ENCODE data around the gene CEBPZOS. TPM values are rescaled to one million over a fixed set of nuclear protein-coding genes. Genes with fewer than 3 reads are reported as not detected.

CEBPZOS gene
- total RNA-seq, 1 experiment from 2014 or later: 46.8 TPM

GRCh38 chr2:37223131-37223530, 26.8 kb downstream of the CEBPZOS start:
- ChIA-PET POLR2A (no interaction called here), CTCF (no interaction called here), RAD21 (ENCODE audit: low non-redundant PET in 1 of 2, low total read pairs in 2 of 2, uncharacterized antibody in 2 of 2, unreplicated experiment in 2 of 2) (no interaction called here)
- no peaks in the 10 kb centered on the region for H3K27me3 ChIP-seq (ENCODE audit: insufficient read depth, low read length)
- H4K20me1 ChIP-seq (ENCODE audit: insufficient read depth): peaks cover 7% of the 10 kb centered on the region; the same call in 1 of the 2 replicates
- H3K27ac ChIP-seq (ENCODE audit: low read depth, low read length): no peak overlapping the region
- no peaks in the 10 kb centered on the region for H3K4me1 ChIP-seq (ENCODE audit: control insufficient read depth in 1 of 2, insufficient read depth in 2 of 2, low read length in 2 of 2)
- intact Hi-C loops (cut with micrococcal nuclease): no loop called here
- H3K9me2 ChIP-seq (ENCODE audit: insufficient read depth): no peaks in the 10 kb centered on the region
- BruUV-seq (replicated peaks): no TSS peak
- peaks cover 87% of the 10 kb centered on the region for H3K79me2 ChIP-seq (ENCODE audit: insufficient read depth, low read length)
- no peak overlapping the region for H3K4me3 ChIP-seq (replicated peaks in 1 of 2; ENCODE audit: low read depth in 1 of 2, low read length in 2 of 2)
- H3K9ac ChIP-seq (ENCODE audit: low read length): no peak overlapping the region
- H3K36me3 ChIP-seq (ENCODE audit: control insufficient read depth in 1 of 2, insufficient read depth in 2 of 2, low read length in 2 of 2): peaks cover 48 to 50% of the 10 kb centered on the region in 2 experiments
- TF ChIP-seq CEBPB (IDR thresholded peaks at IDR 0.05; ENCODE audit: low read depth) (no peak), EZH2 (IDR thresholded peaks at IDR 0.05) (no peak), MAX (IDR thresholded peaks at IDR 0.05) (no peak)
- H3K4me2 ChIP-seq (ENCODE audit: low read length): no peak overlapping the region
- DNase-seq (ENCODE audit: low read depth, low spot score): no peak
- ATAC-seq: no peak
- H3K9me3 ChIP-seq (ENCODE audit: control insufficient read depth in 1 of 2, insufficient read depth in 1 of 2, low read depth in 1 of 2, low read length in 2 of 2): no peaks in the 10 kb centered on the region
- no peak overlapping the region for H2AFZ ChIP-seq (ENCODE audit: low read depth, low read length, poor library complexity, severe bottlenecking)

- Histone ChIP-seq H3K9ac (ENCODE audit: low read length) (no peak overlapping the region), H3K27me3 (ENCODE audit: insufficient read depth, low read length) (no peaks in the 10 kb centered on the region), H4K20me1 (ENCODE audit: insufficient read depth) (peaks cover 10% of the 10 kb centered on the region; the same call in 1 of the 2 replicates), H3K4me3 (replicated peaks in 1 of 2; ENCODE audit: low read depth in 1 of 2, low read length in 2 of 2) (no peak overlapping the region), H3K9me2 (ENCODE audit: insufficient read depth) (no peaks in the 10 kb centered on the region), H3K36me3 (ENCODE audit: control insufficient read depth in 1 of 2, insufficient read depth in 2 of 2, low read length in 2 of 2) (peaks cover 47 to 51% of the 10 kb centered on the region in 2 experiments), H2AFZ (ENCODE audit: low read depth, low read length, poor library complexity, severe bottlenecking) (no peak overlapping the region), H3K27ac (ENCODE audit: low read depth, low read length) (no peak overlapping the region), H3K4me1 (ENCODE audit: control insufficient read depth in 1 of 2, insufficient read depth in 2 of 2, low read length in 2 of 2) (no peaks in the 10 kb centered on the region), H3K9me3 (ENCODE audit: control insufficient read depth in 1 of 2, insufficient read depth in 1 of 2, low read depth in 1 of 2, low read length in 2 of 2) (no peaks in the 10 kb centered on the region), H3K4me2 (ENCODE audit: low read length) (no peak overlapping the region), H3K79me2 (ENCODE audit: insufficient read depth, low read length) (peaks cover 87% of the 10 kb centered on the region)
- ChIA-PET CTCF (no interaction called here), POLR2A (no interaction called here), RAD21 (ENCODE audit: low non-redundant PET in 1 of 2, low total read pairs in 2 of 2, uncharacterized antibody in 2 of 2, unreplicated experiment in 2 of 2) (no interaction called here)
- intact Hi-C loops (cut with micrococcal nuclease): no loop called here
- DNase-seq (ENCODE audit: low read depth, low spot score) (no peak), ATAC-seq (no peak)
- BruUV-seq (replicated peaks): no TSS peak
- TF ChIP-seq SIN3A (IDR thresholded peaks at IDR 0.05; ENCODE audit: low read depth) (no peak), SRF (IDR thresholded peaks at IDR 0.05; ENCODE audit: low read depth) (no peak), JUND (IDR thresholded peaks at IDR 0.05) (no peak), YY1 (IDR thresholded peaks at IDR 0.05; ENCODE audit: extremely low read depth, insufficient replicate concordance, low read depth, low read length) (no peak), CBX3 (IDR thresholded peaks at IDR 0.05; ENCODE audit: low read depth) (no peak), ATF3 (IDR thresholded peaks at IDR 0.05) (no peak), REST (IDR thresholded peaks at IDR 0.05; ENCODE audit: low read depth) (no peak; the same call in 1 of the 2 replicates), POLR2AphosphoS5 (IDR thresholded peaks at IDR 0.05; ENCODE audit: low read depth, low read length) (no peak), ZBTB33 (IDR thresholded peaks at IDR 0.05; ENCODE audit: extremely low read depth, insufficient replicate concordance, low read length) (no peak), SP1 (IDR thresholded peaks at IDR 0.05; ENCODE audit: low read depth) (no peak), EZH2phosphoT487 (IDR thresholded peaks at IDR 0.05; ENCODE audit: borderline replicate concordance) (no peak), MAX (IDR thresholded peaks at IDR 0.05) (no peak), ELF1 (IDR thresholded peaks at IDR 0.05; ENCODE audit: borderline replicate concordance, low read depth) (no peak), CEBPB (IDR thresholded peaks at IDR 0.05; ENCODE audit: low read depth) (no peak), RAD21 (IDR thresholded peaks at IDR 0.05; ENCODE audit: low read depth) (no peak)
Observed at GRCh38 chr2:37224063-37224462, 27.8 kb downstream of the CEBPZOS start.
